Fibroblast of lung (primary cell): ENCODE data around the gene ZNF230.

Experiments used
- EZH2 ChIP-seq: IDR thresholded peaks from 2 replicates; pipeline ENCODE4 v1.5.1; 2012; ENCODE audit warnings: low read length, control low read depth, mild to moderate bottlenecking; ENCODE audit errors: missing control alignments
- TF ChIP-seq, protein P1 (sequence below), 2 donors: IDR thresholded peaks in 1 of 2; conservative IDR thresholded peaks in 1 of 2; 1 replicate in 1 of 2; 2 replicates in 1 of 2; pipeline ENCODE4 v1.5.1; 2011 to 2012; ENCODE audit warnings: low read length in 2 of 2, control low read depth in 1 of 2, inconsistent platforms in 1 of 2, low read depth in 1 of 2, mild to moderate bottlenecking in 1 of 2

- no peak for TF ChIP-seq EZH2
- TF ChIP-seq, protein P1, sequence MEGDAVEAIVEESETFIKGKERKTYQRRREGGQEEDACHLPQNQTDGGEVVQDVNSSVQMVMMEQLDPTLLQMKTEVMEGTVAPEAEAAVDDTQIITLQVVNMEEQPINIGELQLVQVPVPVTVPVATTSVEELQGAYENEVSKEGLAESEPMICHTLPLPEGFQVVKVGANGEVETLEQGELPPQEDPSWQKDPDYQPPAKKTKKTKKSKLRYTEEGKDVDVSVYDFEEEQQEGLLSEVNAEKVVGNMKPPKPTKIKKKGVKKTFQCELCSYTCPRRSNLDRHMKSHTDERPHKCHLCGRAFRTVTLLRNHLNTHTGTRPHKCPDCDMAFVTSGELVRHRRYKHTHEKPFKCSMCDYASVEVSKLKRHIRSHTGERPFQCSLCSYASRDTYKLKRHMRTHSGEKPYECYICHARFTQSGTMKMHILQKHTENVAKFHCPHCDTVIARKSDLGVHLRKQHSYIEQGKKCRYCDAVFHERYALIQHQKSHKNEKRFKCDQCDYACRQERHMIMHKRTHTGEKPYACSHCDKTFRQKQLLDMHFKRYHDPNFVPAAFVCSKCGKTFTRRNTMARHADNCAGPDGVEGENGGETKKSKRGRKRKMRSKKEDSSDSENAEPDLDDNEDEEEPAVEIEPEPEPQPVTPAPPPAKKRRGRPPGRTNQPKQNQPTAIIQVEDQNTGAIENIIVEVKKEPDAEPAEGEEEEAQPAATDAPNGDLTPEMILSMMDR (conservative IDR thresholded peaks at IDR 0.05 in 1 of 2, IDR thresholded peaks at IDR 0.05 in 1 of 2; ENCODE audit: low read depth in 1 of 2, low read length in 2 of 2): no peak
Measured at GRCh38 chr19:44002212-44002565, 568 bp upstream of the ZNF230 start.
